ENCODE results near the gene SUPT7L. TPM values are rescaled to one million over a fixed set of nuclear protein-coding genes. Genes with fewer than 3 reads are reported as not detected.
A peak's percentile ranks its signal among the peaks of the same experiment; 100 is the strongest.

Gene SUPT7L
- total and polyA plus RNA-seq, 8 donors, result 8.0 to 32.4 (median 11.2) TPM

DNA sequence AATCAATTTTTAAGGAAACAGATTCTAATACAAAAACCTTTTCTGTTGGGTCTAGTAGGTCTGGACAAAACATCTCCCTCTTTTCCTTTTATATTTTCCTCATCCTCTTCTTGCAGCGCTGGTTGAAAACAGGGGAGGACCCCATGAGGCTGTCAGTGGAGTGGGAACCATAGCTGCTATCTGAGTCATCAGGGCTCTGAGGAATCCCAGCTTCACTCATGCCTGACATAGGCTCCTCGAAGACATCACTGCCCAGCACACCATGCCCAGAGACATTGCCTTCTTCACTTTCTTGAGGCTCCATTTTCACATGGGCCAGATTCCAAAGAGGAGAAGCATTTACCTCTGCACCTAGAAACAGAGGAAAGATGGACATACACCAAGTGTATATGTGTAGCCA lies 10.0 kb downstream of the SUPT7L start:
- no peak for FAIRE-seq
- H3K4me1 ChIP-seq, result peaks cover 0 to 13% (median 6%) of the 10 kb centered on the region in 3 donors
- no peak for TF ChIP-seq CTCF (IDR thresholded peaks at IDR 0.05)
- intact Hi-C loops (cut with DNase I), result no loop called here
- H3K4me3 ChIP-seq, result no peak overlapping the region
- ATAC-seq, result no peak
- DNase-seq, result no peak
- peaks cover 3 to 37% (median 12%) of the 10 kb centered on the region in 3 donors for H3K36me3 ChIP-seq
- 96 to 98% methylated on average over 2 of the region's 2 CpGs for WGBS, 2 donors
- H3K27me3 ChIP-seq, result no peaks in the 10 kb centered on the region
- no peaks in the 10 kb centered on the region for H3K9me3 ChIP-seq
- no peak overlapping the region for H3K27ac ChIP-seq

DNA sequence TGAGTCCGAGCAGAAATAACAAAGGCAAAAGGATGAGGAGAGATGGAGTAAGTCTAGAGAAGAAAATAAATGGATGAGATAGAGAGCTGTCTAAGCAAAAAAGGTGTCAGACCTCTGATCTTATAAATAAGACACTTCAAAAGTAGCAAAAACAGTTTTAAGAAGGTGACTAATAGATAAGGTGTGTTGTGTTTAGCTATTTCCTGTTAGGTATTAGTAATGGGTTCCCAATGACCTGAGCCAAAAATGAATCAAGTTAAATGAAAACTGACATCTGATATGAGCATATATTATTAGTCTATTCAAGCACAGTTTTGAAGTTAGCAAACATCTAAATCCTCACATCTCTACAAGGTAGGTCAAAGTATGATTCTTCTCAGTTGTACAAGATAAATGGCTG lies 10.6 kb downstream of the SUPT7L start:
- Histone ChIP-seq H3K27me3 (no peaks in the 10 kb centered on the region), H3K27ac (peak overlapping the region in 1 of 4 donors; percentile 5), H3K9me3 (no peaks in the 10 kb centered on the region), H3K4me1 (peaks cover 0 to 13% (median 6%) of the 10 kb centered on the region in 3 donors), H3K4me3 (no peak overlapping the region), H3K36me3 (peaks cover 3 to 42% (median 12%) of the 10 kb centered on the region in 3 donors)
- peak in 1 of 4 donors; percentile 36 for ATAC-seq
- 72 to 89% methylated on average over 1 of the region's 1 CpG for WGBS, 2 donors
- DNase-seq, result no peak
- no peak for TF ChIP-seq CTCF (IDR thresholded peaks at IDR 0.05)
- intact Hi-C loops (cut with DNase I), result no loop called here
- no peak for FAIRE-seq

DNA sequence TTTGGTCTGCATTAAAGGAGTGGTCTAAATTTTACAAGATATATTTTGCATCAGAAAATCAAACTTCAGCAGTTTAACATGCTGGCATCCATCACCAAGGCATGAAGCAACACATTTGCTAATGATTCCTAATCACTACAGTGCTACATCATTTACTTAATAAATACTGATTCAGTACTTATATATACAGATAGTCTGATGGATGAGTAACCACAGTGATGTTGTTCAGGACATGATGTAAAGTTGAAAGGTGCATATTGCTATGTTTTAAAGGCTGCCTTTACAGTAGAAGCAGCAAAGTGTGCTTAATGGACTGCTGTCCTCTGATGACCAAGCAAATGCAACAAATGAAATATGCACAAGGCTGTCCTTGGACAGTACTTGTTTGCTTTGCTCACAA lies 11.1 kb downstream of the SUPT7L start:
- FAIRE-seq (no peak), ATAC-seq (no peak), DNase-seq (no peak)
- Histone ChIP-seq H3K9me3 (no peaks in the 10 kb centered on the region), H3K27ac (peak overlapping the region in 1 of 4 donors; percentile 5), H3K27me3 (no peaks in the 10 kb centered on the region), H3K36me3 (peaks cover 3 to 44% (median 12%) of the 10 kb centered on the region in 3 donors), H3K4me3 (no peak overlapping the region), H3K4me1 (peaks cover 0 to 13% (median 6%) of the 10 kb centered on the region in 3 donors)
- intact Hi-C loops (cut with DNase I), result no loop called here
- no peak for TF ChIP-seq CTCF (IDR thresholded peaks at IDR 0.05)

- peaks cover 0 to 13% (median 6%) of the 10 kb centered on the region in 3 donors for H3K4me1 ChIP-seq
- TF ChIP-seq CTCF (IDR thresholded peaks at IDR 0.05), result no peak
- DNase-seq (no peak), FAIRE-seq (no peak), ATAC-seq (no peak)
- H3K4me3 ChIP-seq, result no peak overlapping the region
- H3K9me3 ChIP-seq, result no peaks in the 10 kb centered on the region
- H3K27me3 ChIP-seq, result no peaks in the 10 kb centered on the region
- WGBS, 2 donors, result 66 to 70% methylated on average over 4 of the region's 4 CpGs
- H3K27ac ChIP-seq, result no peak overlapping the region
- intact Hi-C loops (cut with DNase I), result no loop called here
- peaks cover 3 to 35% (median 6%) of the 10 kb centered on the region in 3 donors for H3K36me3 ChIP-seq
Observed at GRCh38 chr2:27651056-27651455, 12.4 kb downstream of the SUPT7L start.

DNA sequence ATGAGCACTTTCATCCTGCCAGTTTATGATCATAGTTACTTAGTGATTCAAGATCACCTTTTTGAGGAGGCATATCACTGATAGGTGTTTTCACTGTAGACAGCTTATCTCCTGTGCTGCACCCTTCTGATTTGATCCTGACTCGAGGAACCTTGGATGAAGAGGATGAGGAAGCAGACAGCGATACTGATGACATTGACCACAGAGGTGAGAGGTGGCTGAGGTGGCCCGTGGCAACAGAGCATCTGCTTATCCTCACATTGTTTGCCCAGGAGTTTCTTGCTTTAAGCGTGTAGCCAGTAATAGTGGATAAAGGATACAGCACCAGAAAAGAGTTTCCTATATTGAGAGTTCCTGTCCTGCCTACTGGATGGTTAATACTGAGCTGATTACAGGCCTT lies 15.7 kb downstream of the SUPT7L start:
- ATAC-seq, result no peak
- DNase-seq, result no peak
- Histone ChIP-seq H3K9me3 (no peaks in the 10 kb centered on the region), H3K4me1 (peaks cover 0 to 13% (median 6%) of the 10 kb centered on the region in 3 donors), H3K36me3 (peaks cover 0 to 25% (median 3%) of the 10 kb centered on the region in 3 donors), H3K27ac (no peak overlapping the region), H3K27me3 (no peaks in the 10 kb centered on the region), H3K4me3 (no peak overlapping the region)
- 55 to 73% methylated on average over 4 of the region's 4 CpGs for WGBS, 2 donors
- no peak for TF ChIP-seq CTCF (IDR thresholded peaks at IDR 0.05)
- no peak for FAIRE-seq
- intact Hi-C loops (cut with DNase I), result no loop called here
